ELR (cell line): ENCODE data around the gene CD207.
A peak's percentile ranks its signal among the peaks of the same experiment; 100 is the strongest.
"Not testable (repeated sequence)": the region's sequence is repeated elsewhere in the genome, so short reads cannot be mapped to it uniquely, and the experiment has no call there.

Experiments used
- DNase-seq: peaks from one replicate; pipeline ENCODE4 v3.0.0-alpha.2; 2015; ENCODE audit warnings: low read depth

Gene CD207

DNA sequence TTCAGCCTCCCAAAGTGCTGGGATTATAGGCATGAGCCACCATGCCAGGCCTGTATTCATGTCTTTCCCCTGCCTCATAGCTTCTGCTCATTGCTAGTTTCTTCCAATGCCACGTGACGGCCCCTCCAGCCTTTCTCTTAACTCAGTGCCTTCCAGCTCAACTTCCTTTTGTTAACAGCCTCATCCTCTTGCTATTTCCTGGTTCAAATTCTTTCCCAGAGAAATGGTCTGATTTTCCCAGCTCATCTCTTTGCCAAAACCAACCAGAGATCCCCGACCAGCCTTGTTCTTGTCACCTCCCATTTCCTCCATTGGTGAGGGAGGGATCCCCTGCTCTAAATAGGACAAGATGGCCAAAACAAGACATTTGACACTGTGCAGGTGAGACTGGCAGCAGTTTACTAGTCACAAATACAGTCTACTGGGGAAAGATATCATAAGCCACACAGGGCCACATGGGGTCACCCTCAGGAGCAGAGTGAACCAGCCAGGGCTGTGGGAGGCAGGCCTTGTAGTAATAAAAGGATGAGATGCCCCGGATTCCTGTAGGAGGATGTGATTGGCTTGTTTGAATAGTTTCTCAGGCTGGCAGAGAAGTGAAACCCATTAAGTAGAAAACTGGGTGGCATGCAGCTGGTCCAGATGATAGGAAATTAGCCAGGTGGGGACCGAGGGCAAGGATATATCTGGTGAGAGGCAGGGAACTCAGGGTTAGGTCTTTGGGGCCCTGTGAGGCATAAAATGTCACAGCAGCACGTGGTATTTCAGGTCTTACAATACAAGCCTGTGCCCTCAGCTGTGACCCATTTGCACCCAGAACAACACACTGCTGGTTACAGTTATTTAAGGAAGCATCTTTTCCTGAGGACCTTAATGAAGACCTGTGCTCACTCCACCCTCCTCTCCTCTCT lies 6.4 kb downstream of the CD207 start:
- DNase-seq, result peak; percentile 87

- no peak for DNase-seq
These were observed 7.5 kb downstream of the CD207 start for GRCh38 chr2:70828115-70828514.

DNA sequence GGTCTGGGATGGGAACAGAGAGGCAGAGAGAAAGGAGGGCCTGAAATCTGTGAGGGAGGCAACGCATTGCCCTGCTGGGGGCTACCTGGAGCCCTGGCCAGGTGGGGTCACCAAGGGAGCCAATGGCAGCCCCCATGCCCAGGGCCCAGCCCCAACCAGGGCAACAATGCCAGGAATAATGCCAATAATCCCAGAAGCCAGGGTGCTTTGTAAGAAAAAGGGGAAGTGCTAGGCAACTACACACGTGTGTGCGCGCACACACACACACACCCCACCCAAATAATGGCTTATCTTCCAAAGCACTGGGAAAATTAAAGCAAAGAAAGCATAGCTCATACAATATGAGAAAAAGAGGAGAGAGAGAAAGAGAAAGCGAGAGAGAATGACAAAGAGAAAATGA lies 8.2 kb downstream of the CD207 start:
- no peak for DNase-seq

- no peak for DNase-seq
These were observed 8.8 kb downstream of the CD207 start for GRCh38 chr2:70826696-70827350.

GRCh38 chr2:70823249-70823648 lies 12.4 kb downstream of the CD207 start:
- no peak for DNase-seq

GRCh38 chr2:70822843-70823242 lies 12.8 kb downstream of the CD207 start:
- no peak for DNase-seq

DNA sequence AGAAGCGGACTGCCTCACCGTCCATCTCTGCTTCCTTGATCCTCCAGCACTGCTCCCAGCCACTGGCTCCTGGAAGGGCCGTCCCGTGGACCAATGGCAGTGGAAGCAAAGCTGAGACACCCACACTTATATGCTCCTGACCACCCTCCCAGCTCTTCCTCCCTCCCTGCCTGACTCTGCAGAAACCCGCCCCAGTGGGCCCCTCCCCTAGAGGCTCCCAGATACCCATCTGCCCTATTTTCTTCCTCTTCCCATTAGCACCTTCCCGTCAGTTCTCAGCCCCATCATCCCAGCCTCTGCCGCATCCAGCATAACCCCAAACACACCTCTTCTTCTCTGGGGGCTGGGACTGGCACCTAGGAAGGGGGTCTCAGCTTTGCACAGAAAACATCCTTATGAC lies 15.1 kb downstream of the CD207 start, which contains the start of gene CLEC4F:
TSS of gene CLEC4F (minus strand) at position 101 of the 400 bp plus-strand sequence. CDS start at position 25, 76 bp downstream.
- no peak for DNase-seq

GRCh38 chr2:70817284-70817954 lies 18.2 kb downstream of the CD207 start:
- DNase-seq, result no peak

GRCh38 chr2:70816726-70817125 lies 18.9 kb downstream of the CD207 start:
- no peak for DNase-seq

DNA sequence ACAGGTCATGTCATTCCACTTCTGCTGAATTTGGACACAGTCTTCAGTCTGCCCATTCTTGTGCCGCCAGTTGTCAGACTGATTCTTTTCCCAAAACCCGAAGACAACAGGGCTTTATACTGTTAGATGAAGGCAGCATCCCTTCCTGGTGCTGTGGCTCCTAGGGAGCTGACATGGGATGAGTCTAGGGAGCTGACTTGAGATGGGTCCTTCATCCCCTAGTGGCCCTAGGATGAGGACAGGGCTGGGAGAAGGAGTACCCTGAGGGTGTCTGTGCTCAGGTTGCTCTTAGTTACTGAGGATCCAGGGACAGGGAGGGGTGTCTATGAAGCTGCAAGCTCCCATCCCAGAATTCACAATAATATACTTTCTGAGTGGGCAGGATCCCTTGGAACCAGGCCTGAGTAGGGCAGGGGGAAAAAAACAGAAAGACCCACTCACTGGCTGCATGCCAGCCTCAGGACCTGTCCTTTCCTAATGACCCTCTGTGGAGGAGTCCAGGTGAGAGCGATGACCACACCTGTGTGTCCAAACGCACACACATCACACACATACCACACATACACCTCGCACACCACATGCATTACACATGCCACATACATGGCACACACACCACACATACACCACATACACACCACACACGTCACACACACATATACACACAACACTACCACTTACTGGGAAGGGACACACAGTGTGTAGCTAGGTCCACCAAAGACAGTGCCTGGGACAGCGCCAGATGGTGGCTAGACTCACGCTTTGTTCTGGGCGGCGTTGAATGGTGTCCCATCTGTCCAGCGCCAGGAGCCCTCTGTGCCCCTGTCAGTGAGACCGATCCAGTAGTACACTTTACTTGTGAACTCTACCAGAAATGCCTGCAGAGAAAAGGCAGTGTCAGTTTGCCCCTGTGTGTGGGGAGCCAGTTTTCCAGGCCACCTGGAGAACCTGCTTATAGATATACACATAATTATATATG lies 26.3 kb downstream of the CD207 start:
- no peak for DNase-seq

DNA sequence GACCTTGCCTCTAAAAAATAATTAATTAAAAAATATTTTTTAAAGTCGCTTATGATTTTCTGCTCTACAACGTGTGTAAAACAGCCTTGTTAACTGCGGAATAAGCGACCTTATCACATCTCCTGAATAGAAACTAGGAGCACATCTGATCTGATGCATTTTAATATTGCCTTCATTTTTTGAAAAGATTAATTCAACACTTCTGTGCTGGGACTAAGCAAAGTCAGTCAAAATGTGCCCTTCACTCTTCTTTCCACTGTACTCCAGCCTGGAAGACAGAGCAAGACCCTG lies 27.8 kb downstream of the CD207 start:
- no peak for DNase-seq

- DNase-seq, result no peak
These were observed 28.4 kb downstream of the CD207 start for GRCh38 chr2:70807102-70807827.

GRCh38 chr2:70806620-70807019 lies 29.0 kb downstream of the CD207 start:
- no peak for DNase-seq

- no peak for DNase-seq
These were observed 29.6 kb downstream of the CD207 start for GRCh38 chr2:70806013-70806412.

- no peak for DNase-seq
These were observed 33.9 kb downstream of the CD207 start for GRCh38 chr2:70801607-70802263.

DNA sequence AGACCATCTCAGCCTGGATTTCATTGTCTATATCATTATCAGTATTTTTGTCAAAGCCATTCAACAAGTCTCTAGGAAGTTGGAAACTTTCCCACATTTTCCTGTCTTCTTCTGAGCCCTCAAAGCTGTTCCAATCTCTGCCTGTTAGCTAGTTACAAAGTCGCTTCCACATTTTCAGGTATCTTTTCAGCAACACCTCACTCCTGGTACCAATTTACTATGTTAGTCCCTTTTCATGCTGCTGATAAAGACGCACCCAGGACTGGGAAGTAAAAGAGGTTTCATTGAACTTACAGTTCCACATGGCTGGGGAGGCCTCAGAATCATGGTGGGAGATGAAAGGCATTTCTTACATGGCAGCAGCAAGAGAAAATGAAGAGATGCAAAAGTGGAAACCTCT lies 35.9 kb downstream of the CD207 start:
- no peak for DNase-seq

DNA sequence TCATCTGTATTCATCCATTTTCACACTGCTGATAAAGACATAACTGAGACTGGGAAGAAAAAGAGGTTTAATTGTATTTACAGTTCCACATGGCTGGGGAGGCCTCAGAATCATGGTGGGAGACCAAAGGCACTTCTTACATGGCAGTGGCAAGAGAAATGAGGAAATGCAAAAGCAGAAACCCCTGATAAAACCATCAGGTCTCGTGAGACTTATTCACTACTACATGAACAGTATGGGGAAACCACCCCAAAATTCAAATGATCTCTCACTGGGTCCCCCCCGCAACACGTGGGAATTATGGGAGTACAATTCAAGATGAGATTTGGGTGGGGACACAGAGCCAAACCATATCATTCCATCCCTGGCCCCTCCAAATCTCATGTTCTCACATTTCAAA lies 37.6 kb downstream of the CD207 start:
- DNase-seq, result not testable (repeated sequence)

DNA sequence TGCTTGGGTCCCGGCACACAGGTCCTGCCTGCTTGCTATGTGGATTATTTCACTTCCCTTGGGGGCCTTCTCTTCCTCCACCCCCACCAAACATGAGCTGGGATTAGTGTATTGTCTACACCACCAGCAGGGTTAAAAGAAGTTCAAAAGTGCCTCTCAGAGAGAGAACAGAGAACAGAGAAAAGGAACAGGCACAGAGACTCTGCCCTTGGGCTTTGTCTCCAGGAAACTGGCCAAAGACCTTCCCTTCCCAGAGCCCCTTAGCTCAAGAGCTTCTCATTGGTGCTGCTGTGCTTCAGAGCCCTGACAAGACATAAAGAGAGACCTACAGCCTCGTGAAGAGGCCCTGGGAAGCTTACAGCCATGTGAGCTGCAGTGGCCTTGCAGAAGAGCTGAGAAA lies 38.1 kb downstream of the CD207 start:
- no peak for DNase-seq

DNA sequence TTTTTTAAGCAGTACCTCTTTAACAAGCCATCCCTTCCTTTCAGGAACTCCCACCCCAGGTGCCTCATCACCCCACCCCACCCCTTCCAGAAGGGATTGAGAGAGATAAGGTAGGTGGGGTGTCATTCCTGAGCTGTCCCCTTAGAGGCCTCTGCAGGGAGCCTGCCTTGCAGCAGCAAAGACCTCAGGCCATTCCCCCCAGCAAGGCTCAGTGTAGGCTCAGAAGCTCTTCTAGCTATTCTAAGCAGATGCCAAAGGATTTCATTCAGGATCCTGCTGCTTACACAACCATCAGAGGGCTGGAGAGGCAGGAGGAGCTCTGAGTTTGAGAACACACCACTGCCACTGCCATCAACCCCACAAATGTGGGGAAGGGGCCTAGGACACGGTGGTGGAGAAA lies 39.4 kb downstream of the CD207 start:
- no peak for DNase-seq

GRCh38 chr2:70795164-70795995 lies 40.2 kb downstream of the CD207 start:
- no peak for DNase-seq
